GM23338 (cell line): ENCODE measurements around the gene PKD2. TPM values are rescaled to one million over a fixed set of nuclear protein-coding genes. Genes with fewer than 3 reads are reported as not detected.

Source experiments
- ATAC-seq: fragments of 200-7000 bp; cut with Tn5 transposase; 3 replicates; pipeline ENCODE4 v1.9.1; 2020
- DNase-seq: peaks from one replicate; pipeline ENCODE4 v3.0.0-alpha.2; 2015; ENCODE audit warnings: low spot score
- H2AFZ ChIP-seq: fragments of 200-600 bp; sonication (generic); 2 replicates; pipeline ENCODE4 v1.8.0; 2016; ENCODE audit warnings: antibody characterized with exemption, mild to moderate bottlenecking, moderate library complexity
- H3F3A ChIP-seq: fragments of 200-600 bp; sonication (generic); replicated peaks from 2 replicates; pipeline ENCODE4 v1.8.0; 2017; ENCODE audit warnings: antibody characterized with exemption, mixed run types, low read depth
- H3K27ac ChIP-seq: fragments of 200-600 bp; sonication (generic); 2 replicates; pipeline ENCODE4 v1.6.1; 2016; ENCODE audit warnings: low read depth
- H3K27me3 ChIP-seq: fragments of 200-600 bp; sonication (generic); 2 replicates; pipeline ENCODE4 v1.8.0; 2016; ENCODE audit warnings: mild to moderate bottlenecking, mixed run types, moderate library complexity; ENCODE audit not compliant: insufficient read depth
- H3K36me3 ChIP-seq: fragments of 200-600 bp; sonication (generic); 2 replicates; pipeline ENCODE4 v1.8.0; 2016; ENCODE audit warnings: mild to moderate bottlenecking; ENCODE audit not compliant: insufficient read depth
- H3K4me1 ChIP-seq: fragments of 200-600 bp; sonication (generic); 2 replicates; pipeline ENCODE4 v1.8.0; 2016; ENCODE audit warnings: mild to moderate bottlenecking, moderate library complexity; ENCODE audit not compliant: insufficient read depth
- H3K4me2 ChIP-seq: fragments of 200-600 bp; sonication (generic); 2 replicates; pipeline ENCODE4 v1.7.1; 2017; ENCODE audit warnings: mixed run types
- H3K4me3 ChIP-seq: fragments of 200-600 bp; sonication (generic); 2 replicates; pipeline ENCODE4 v1.6.1; 2016; ENCODE audit warnings: mixed run types
- H3K79me2 ChIP-seq: fragments of 200-600 bp; sonication (generic); replicated peaks from 2 replicates; pipeline ENCODE4 v1.8.0; 2017; ENCODE audit warnings: mild to moderate bottlenecking; ENCODE audit not compliant: insufficient read depth
- H3K9me2 ChIP-seq: fragments of 200-600 bp; sonication (generic); 2 replicates; pipeline ENCODE4 v1.8.0; 2017; ENCODE audit not compliant: insufficient read depth
- H4K20me1 ChIP-seq: fragments of 200-600 bp; sonication (generic); replicated peaks from 2 replicates; pipeline ENCODE4 v1.8.0; 2017; ENCODE audit warnings: mild to moderate bottlenecking; ENCODE audit not compliant: insufficient read depth
- H3K27ac Mint-ChIP-seq: 2 replicates; pipeline ENCODE4 v1.8.0; 2020; ENCODE audit warnings: inconsistent platforms, mild to moderate bottlenecking, moderate library complexity, mixed read lengths
- H3K27me3 Mint-ChIP-seq: 3 replicates; pipeline ENCODE4 v1.8.0; 2022; ENCODE audit warnings: low read depth, mild to moderate bottlenecking, moderate library complexity, mixed read lengths, inconsistent platforms; ENCODE audit not compliant: insufficient read depth, poor library complexity
- H3K36me3 Mint-ChIP-seq: 3 replicates; pipeline ENCODE4 v1.8.0; 2021; ENCODE audit warnings: low read depth, mild to moderate bottlenecking, inconsistent platforms, moderate library complexity, mixed read lengths
- H3K4me1 Mint-ChIP-seq: 3 replicates; pipeline ENCODE4 v1.8.0; 2020; ENCODE audit warnings: mild to moderate bottlenecking, inconsistent platforms, mixed read lengths
- H3K4me3 Mint-ChIP-seq: 3 replicates; pipeline ENCODE4 v1.8.0; 2021; ENCODE audit warnings: moderate library complexity, mild to moderate bottlenecking, inconsistent platforms, mixed read lengths
- H3K9me3 Mint-ChIP-seq: 3 replicates; pipeline ENCODE4 v1.8.0; 2020; ENCODE audit warnings: moderate library complexity, mild to moderate bottlenecking, inconsistent platforms, mixed read lengths
- CREB1 ChIP-seq: fragments of 250-450 bp; sonication (Bioruptor Pico); IDR thresholded peaks from 2 replicates; pipeline ENCODE4 v1.5.0; 2020; ENCODE audit warnings: low read depth, mild to moderate bottlenecking, moderate library complexity
- ETS1 ChIP-seq: IDR thresholded peaks from 2 replicates; pipeline ENCODE4 v1.6.1; 2016; ENCODE audit warnings: antibody characterized with exemption
- NANOG ChIP-seq: IDR thresholded peaks from 2 replicates; pipeline ENCODE4 v1.6.1; 2016; ENCODE audit warnings: antibody characterized with exemption, borderline replicate concordance
- ZNF114 ChIP-seq: fragments of 250-450 bp; sonication (Bioruptor Pico); IDR thresholded peaks from 2 replicates; pipeline ENCODE4 v1.5.0; 2020; ENCODE audit warnings: mild to moderate bottlenecking, moderate library complexity
- ZNF331 ChIP-seq: fragments of 250-450 bp; sonication (Bioruptor Pico); IDR thresholded peaks from 2 replicates; pipeline ENCODE4 v1.5.0; 2020; ENCODE audit warnings: low read depth, mild to moderate bottlenecking, moderate library complexity
- polyA plus RNA-seq: library from polyadenylated mRNA; unstranded; fragments of >200 nt; fragmentation: Nextera tagmentation; extraction: Ambion mirVana; gene quantifications from 2 replicates; pipeline ENCODE4 v1.2.1, GENCODE V29; 2016
- total RNA-seq: library from RNA; depleted of rRNA; stranded (reverse); fragments of >200 nt; shearing (Covaris generic); gene quantifications from 2 replicates; pipeline ENCODE4 v1.2.3, GENCODE V29; 2014
- TF ChIP-seq, protein P1 (sequence below): IDR thresholded peaks from one replicate; pipeline ENCODE4 v1.6.1; 2018; ENCODE audit warnings: antibody characterized with exemption; ENCODE audit not compliant: unreplicated experiment

Gene PKD2
- total and polyA plus RNA-seq, 2 experiments from 2014 or later = 17.9 to 45.3 TPM

- Mint-ChIP-seq H3K4me3 (no peak overlapping the region), H3K4me1 (peaks cover 3% of the 10 kb centered on the region; the same call in 2 of the 3 replicates), H3K9me3 (no peaks in the 10 kb centered on the region), H3K27me3 (peaks cover 2% of the 10 kb centered on the region), H3K27ac (no peak overlapping the region), H3K36me3 (no peaks in the 10 kb centered on the region)
- no peaks in the 10 kb centered on the region for H4K20me1 ChIP-seq
- H3K4me3 ChIP-seq = no peak overlapping the region
- H3K79me2 ChIP-seq = no peaks in the 10 kb centered on the region
- TF ChIP-seq CREB1 (CRISPR knock-in tag) (no peak), ZNF331 (CRISPR knock-in tag) (no peak)
- H3K4me2 ChIP-seq = no peak overlapping the region
- no peak for DNase-seq
- H3K27me3 ChIP-seq = no peaks in the 10 kb centered on the region
- H3K9me2 ChIP-seq = no peaks in the 10 kb centered on the region
- ATAC-seq = no peak
- no peaks in the 10 kb centered on the region; the same call in 1 of the 2 replicates for H3K36me3 ChIP-seq
- H3K4me1 ChIP-seq = no peaks in the 10 kb centered on the region
- no peak overlapping the region for H2AFZ ChIP-seq
- H3K27ac ChIP-seq = no peak overlapping the region
- no peaks in the 10 kb centered on the region for H3F3A ChIP-seq
Measured at GRCh38 chr4:88108747-88109122, 101.3 kb downstream of the PKD2 start.

DNA sequence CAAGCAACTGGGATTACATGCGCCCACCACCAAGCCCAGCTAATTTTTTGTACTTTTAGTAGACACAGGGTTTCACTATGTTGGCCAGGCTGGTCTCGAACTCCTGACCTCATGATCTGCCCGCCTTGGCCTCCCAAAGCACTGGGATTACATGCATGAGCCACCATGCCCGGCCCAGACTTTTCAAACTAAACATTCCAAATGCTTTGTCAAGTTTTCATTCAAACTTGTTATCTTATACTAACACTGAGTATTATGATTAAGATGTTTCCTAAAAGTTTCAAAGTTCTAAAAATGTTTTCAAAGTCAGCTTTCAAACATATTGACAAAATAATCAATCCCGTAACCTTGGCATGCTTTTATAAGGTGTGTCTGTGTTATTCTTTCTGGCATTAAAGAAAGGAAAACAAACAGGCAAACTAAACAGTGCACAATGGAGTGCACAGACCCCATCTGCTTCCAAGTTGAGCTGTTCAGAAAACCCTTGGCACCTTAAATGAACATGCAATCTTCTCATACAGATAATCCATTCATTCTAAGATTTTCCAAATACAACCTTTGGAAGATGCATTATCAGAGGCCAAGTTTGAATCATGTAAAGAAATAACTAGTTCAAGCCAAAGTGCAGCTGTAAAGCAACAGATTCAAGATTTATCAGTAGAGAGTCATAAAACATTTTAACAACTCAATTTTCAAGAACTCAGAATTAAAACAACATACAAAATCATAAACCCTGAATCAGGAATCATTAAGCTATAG lies 101.9 kb downstream of the PKD2 start:
- Mint-ChIP-seq H3K36me3 (no peaks in the 10 kb centered on the region), H3K27me3 (peaks cover 2% of the 10 kb centered on the region), H3K27ac (no peak overlapping the region), H3K4me3 (no peak overlapping the region), H3K4me1 (peaks cover 3% of the 10 kb centered on the region; the same call in 2 of the 3 replicates), H3K9me3 (no peaks in the 10 kb centered on the region)
- H3K27ac ChIP-seq = no peak overlapping the region
- H3K27me3 ChIP-seq = no peaks in the 10 kb centered on the region
- H3K36me3 ChIP-seq = no peaks in the 10 kb centered on the region; the same call in 1 of the 2 replicates
- H2AFZ ChIP-seq = no peak overlapping the region
- TF ChIP-seq ZNF114 (CRISPR knock-in tag) (no peak), ETS1 (no peak), NANOG (no peak)
- TF ChIP-seq, protein P1, sequence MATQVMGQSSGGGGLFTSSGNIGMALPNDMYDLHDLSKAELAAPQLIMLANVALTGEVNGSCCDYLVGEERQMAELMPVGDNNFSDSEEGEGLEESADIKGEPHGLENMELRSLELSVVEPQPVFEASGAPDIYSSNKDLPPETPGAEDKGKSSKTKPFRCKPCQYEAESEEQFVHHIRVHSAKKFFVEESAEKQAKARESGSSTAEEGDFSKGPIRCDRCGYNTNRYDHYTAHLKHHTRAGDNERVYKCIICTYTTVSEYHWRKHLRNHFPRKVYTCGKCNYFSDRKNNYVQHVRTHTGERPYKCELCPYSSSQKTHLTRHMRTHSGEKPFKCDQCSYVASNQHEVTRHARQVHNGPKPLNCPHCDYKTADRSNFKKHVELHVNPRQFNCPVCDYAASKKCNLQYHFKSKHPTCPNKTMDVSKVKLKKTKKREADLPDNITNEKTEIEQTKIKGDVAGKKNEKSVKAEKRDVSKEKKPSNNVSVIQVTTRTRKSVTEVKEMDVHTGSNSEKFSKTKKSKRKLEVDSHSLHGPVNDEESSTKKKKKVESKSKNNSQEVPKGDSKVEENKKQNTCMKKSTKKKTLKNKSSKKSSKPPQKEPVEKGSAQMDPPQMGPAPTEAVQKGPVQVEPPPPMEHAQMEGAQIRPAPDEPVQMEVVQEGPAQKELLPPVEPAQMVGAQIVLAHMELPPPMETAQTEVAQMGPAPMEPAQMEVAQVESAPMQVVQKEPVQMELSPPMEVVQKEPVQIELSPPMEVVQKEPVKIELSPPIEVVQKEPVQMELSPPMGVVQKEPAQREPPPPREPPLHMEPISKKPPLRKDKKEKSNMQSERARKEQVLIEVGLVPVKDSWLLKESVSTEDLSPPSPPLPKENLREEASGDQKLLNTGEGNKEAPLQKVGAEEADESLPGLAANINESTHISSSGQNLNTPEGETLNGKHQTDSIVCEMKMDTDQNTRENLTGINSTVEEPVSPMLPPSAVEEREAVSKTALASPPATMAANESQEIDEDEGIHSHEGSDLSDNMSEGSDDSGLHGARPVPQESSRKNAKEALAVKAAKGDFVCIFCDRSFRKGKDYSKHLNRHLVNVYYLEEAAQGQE = no peak
- H3K9me2 ChIP-seq = no peaks in the 10 kb centered on the region
- H4K20me1 ChIP-seq = no peaks in the 10 kb centered on the region
- no peak for ATAC-seq
- DNase-seq = no peak
- H3F3A ChIP-seq = no peaks in the 10 kb centered on the region
- no peaks in the 10 kb centered on the region for H3K79me2 ChIP-seq
- H3K4me1 ChIP-seq = no peaks in the 10 kb centered on the region
- H3K4me3 ChIP-seq = no peak overlapping the region
- H3K4me2 ChIP-seq = no peak overlapping the region
